Measurements from ENCODE around the gene ATAD5. TPM values are rescaled to one million over a fixed set of nuclear protein-coding genes. Genes with fewer than 3 reads are reported as not detected.

The ATAD5 gene
- polyA plus RNA-seq, 1 of the 3 experiments (the other 2 are of a cell fraction): 0.66 TPM

DNA sequence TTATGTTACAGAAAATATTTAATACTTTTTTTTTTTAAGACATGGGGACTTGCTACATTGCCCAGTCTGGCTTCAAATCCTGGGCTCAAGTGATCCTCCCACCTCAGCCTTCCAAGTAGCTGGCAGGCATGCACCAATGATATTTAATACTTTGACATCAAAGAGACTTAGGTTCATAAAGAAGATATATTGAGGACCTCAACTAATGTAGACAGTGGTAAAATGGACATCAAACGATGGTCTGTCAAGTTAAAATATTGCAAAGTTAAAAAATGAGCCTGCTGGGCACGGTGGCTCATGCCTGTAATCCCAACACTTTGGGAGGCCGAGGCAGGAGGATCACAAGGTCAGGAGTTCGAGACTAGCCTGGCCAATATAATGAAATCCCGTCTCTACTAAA is 65.5 kb downstream of the ATAD5 start:
- no peaks in the 10 kb centered on the region for H3K27me3 ChIP-seq (ENCODE audit: insufficient read depth)
- TF ChIP-seq, protein P1, sequence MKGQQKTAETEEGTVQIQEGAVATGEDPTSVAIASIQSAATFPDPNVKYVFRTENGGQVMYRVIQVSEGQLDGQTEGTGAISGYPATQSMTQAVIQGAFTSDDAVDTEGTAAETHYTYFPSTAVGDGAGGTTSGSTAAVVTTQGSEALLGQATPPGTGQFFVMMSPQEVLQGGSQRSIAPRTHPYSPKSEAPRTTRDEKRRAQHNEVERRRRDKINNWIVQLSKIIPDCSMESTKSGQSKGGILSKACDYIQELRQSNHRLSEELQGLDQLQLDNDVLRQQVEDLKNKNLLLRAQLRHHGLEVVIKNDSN (IDR thresholded peaks at IDR 0.05; ENCODE audit: borderline replicate concordance, low read depth): no peak
- TF ChIP-seq SIN3A (IDR thresholded peaks at IDR 0.05; ENCODE audit: borderline replicate concordance, low read depth, low read length) (no peak), CHD2 (IDR thresholded peaks at IDR 0.05; ENCODE audit: low read length, partially characterized antibody) (no peak), NFIC (IDR thresholded peaks at IDR 0.05; ENCODE audit: borderline replicate concordance) (no peak), FOXJ3 (CRISPR knock-in tag; IDR thresholded peaks at IDR 0.05) (no peak), RCOR1 (IDR thresholded peaks at IDR 0.05; ENCODE audit: low read length) (no peak), GABPA (IDR thresholded peaks at IDR 0.05; ENCODE audit: low read depth) (no peak), EZH2phosphoT487 (IDR thresholded peaks at IDR 0.05; ENCODE audit: borderline replicate concordance, low read depth) (no peak)
- TF ChIP-seq, protein P2, sequence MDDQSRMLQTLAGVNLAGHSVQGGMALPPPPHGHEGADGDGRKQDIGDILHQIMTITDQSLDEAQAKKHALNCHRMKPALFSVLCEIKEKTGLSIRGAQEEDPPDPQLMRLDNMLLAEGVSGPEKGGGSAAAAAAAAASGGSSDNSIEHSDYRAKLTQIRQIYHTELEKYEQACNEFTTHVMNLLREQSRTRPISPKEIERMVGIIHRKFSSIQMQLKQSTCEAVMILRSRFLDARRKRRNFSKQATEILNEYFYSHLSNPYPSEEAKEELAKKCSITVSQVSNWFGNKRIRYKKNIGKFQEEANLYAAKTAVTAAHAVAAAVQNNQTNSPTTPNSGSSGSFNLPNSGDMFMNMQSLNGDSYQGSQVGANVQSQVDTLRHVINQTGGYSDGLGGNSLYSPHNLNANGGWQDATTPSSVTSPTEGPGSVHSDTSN (IDR thresholded peaks at IDR 0.05): no peak
- TF ChIP-seq, protein P3, sequence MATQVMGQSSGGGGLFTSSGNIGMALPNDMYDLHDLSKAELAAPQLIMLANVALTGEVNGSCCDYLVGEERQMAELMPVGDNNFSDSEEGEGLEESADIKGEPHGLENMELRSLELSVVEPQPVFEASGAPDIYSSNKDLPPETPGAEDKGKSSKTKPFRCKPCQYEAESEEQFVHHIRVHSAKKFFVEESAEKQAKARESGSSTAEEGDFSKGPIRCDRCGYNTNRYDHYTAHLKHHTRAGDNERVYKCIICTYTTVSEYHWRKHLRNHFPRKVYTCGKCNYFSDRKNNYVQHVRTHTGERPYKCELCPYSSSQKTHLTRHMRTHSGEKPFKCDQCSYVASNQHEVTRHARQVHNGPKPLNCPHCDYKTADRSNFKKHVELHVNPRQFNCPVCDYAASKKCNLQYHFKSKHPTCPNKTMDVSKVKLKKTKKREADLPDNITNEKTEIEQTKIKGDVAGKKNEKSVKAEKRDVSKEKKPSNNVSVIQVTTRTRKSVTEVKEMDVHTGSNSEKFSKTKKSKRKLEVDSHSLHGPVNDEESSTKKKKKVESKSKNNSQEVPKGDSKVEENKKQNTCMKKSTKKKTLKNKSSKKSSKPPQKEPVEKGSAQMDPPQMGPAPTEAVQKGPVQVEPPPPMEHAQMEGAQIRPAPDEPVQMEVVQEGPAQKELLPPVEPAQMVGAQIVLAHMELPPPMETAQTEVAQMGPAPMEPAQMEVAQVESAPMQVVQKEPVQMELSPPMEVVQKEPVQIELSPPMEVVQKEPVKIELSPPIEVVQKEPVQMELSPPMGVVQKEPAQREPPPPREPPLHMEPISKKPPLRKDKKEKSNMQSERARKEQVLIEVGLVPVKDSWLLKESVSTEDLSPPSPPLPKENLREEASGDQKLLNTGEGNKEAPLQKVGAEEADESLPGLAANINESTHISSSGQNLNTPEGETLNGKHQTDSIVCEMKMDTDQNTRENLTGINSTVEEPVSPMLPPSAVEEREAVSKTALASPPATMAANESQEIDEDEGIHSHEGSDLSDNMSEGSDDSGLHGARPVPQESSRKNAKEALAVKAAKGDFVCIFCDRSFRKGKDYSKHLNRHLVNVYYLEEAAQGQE (IDR thresholded peaks at IDR 0.05; ENCODE audit: low read depth, low read length): no peak
- CTCF ChIA-PET: no interaction called here
- no peaks in the 10 kb centered on the region for H3K4me1 ChIP-seq (ENCODE audit: control insufficient read depth in 1 of 2, insufficient read depth in 2 of 2, low read depth in 1 of 2, low read length in 1 of 2)
- H3K79me2 ChIP-seq (ENCODE audit: insufficient read depth): peaks cover 28% of the 10 kb centered on the region
- no peak for DNase-seq
- H3K9me2 ChIP-seq: no peaks in the 10 kb centered on the region
- H3K27ac ChIP-seq (ENCODE audit: low read depth in 2 of 2, low read length in 1 of 2): no peak overlapping the region
- POLR2A ChIA-PET: no interaction called here
- H3K9me3 ChIP-seq: no peaks in the 10 kb centered on the region
- peaks cover 16% of the 10 kb centered on the region for H3F3A ChIP-seq (replicated peaks; ENCODE audit: insufficient read depth)
- no peak overlapping the region for H3K9ac ChIP-seq
- whole genome bisulfite sequencing (ENCODE audit: low lambda C conversion rate): 95% methylated on average over 5 of the region's 5 CpGs
- no peaks in the 10 kb centered on the region for H4K20me1 ChIP-seq (ENCODE audit: insufficient read depth)
- H3K4me3 ChIP-seq (ENCODE audit: low read depth in 2 of 2, low read length in 1 of 2): no peak overlapping the region
- no peak overlapping the region for H3K4me2 ChIP-seq
- peaks cover 33 to 48% of the 10 kb centered on the region in 2 experiments for H3K36me3 ChIP-seq (replicated peaks in 1 of 2; ENCODE audit: control insufficient read depth in 1 of 2, insufficient read depth in 2 of 2, low read length in 1 of 2)
- H2AFZ ChIP-seq (ENCODE audit: low read depth): no peak overlapping the region

DNA sequence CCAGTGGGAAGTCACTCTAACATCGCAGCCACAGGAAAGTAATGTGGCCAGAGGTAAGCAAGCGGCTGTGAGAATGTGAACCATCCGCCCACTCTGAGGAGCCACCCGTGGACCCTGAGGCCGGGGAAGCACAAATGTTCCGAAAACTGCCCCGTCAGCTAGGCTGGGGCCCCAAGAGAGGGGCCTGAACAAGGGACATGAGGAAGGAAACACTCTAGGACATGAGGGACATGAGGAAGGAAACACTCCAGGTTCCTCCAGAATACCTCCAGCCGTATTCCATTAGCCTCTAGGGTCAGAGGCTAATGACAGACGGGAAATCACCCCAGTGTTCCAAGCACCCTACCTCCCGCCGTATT is 74.0 kb downstream of the ATAD5 start:
- H3K4me3 ChIP-seq (ENCODE audit: low read depth in 2 of 2, low read length in 1 of 2): peak overlapping the region; percentile 79 to 100
- peak overlapping the region; percentile 8 to 70; a peak in 2 of 4 replicates for H3K27ac ChIP-seq (ENCODE audit: low read depth in 2 of 2, low read length in 1 of 2)
- POLR2A ChIA-PET: no interaction called here
- DNase-seq: peak; percentile 43
- no peaks in the 10 kb centered on the region for H3K27me3 ChIP-seq (ENCODE audit: insufficient read depth)
- H3K4me1 ChIP-seq (ENCODE audit: control insufficient read depth in 1 of 2, insufficient read depth in 2 of 2, low read depth in 1 of 2, low read length in 1 of 2): peaks cover 0 to 7% of the 10 kb centered on the region in 2 experiments; a peak in 2 of 4 replicates
- 3% methylated on average over 10 of the region's 11 CpGs for WGBS (ENCODE audit: low lambda C conversion rate)
- CTCF ChIA-PET: interaction anchor here (0.7 kb wide), 2 partner anchors 361 to 472 kb away, joined by 3 read pairs; no protein-coding TSS in a partner anchor
- H4K20me1 ChIP-seq (ENCODE audit: insufficient read depth): no peaks in the 10 kb centered on the region
- H2AFZ ChIP-seq (ENCODE audit: low read depth): peak overlapping the region; percentile 96
- peak overlapping the region; percentile 98 for H3K4me2 ChIP-seq
- no peaks in the 10 kb centered on the region for H3K9me2 ChIP-seq
- H3K36me3 ChIP-seq (replicated peaks in 1 of 2; ENCODE audit: control insufficient read depth in 1 of 2, insufficient read depth in 2 of 2, low read length in 1 of 2): peaks cover 20 to 29% of the 10 kb centered on the region in 2 experiments
- H3F3A ChIP-seq (replicated peaks; ENCODE audit: insufficient read depth): peaks cover 7% of the 10 kb centered on the region
- peak overlapping the region; percentile 92 for H3K9ac ChIP-seq
- peaks cover 58% of the 10 kb centered on the region for H3K79me2 ChIP-seq (ENCODE audit: insufficient read depth)
- H3K9me3 ChIP-seq: no peaks in the 10 kb centered on the region
- TF ChIP-seq TEAD4 (IDR thresholded peaks at IDR 0.05; ENCODE audit: borderline replicate concordance, insufficient read depth) (no peak), EZH2phosphoT487 (IDR thresholded peaks at IDR 0.05; ENCODE audit: borderline replicate concordance, low read depth) (no peak), YY1 (IDR thresholded peaks at IDR 0.05; ENCODE audit: low read depth) (no peak), MEF2A (IDR thresholded peaks at IDR 0.05; ENCODE audit: borderline replicate concordance, low read depth) (no peak), SIN3A (IDR thresholded peaks at IDR 0.05; ENCODE audit: borderline replicate concordance, low read depth, low read length) (no peak), ELF1 (IDR thresholded peaks at IDR 0.05) (no peak), JUND (IDR thresholded peaks at IDR 0.05) (no peak)
- TF ChIP-seq, protein P4, sequence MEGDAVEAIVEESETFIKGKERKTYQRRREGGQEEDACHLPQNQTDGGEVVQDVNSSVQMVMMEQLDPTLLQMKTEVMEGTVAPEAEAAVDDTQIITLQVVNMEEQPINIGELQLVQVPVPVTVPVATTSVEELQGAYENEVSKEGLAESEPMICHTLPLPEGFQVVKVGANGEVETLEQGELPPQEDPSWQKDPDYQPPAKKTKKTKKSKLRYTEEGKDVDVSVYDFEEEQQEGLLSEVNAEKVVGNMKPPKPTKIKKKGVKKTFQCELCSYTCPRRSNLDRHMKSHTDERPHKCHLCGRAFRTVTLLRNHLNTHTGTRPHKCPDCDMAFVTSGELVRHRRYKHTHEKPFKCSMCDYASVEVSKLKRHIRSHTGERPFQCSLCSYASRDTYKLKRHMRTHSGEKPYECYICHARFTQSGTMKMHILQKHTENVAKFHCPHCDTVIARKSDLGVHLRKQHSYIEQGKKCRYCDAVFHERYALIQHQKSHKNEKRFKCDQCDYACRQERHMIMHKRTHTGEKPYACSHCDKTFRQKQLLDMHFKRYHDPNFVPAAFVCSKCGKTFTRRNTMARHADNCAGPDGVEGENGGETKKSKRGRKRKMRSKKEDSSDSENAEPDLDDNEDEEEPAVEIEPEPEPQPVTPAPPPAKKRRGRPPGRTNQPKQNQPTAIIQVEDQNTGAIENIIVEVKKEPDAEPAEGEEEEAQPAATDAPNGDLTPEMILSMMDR (IDR thresholded peaks at IDR 0.05): no peak
- TF ChIP-seq, protein P5, sequence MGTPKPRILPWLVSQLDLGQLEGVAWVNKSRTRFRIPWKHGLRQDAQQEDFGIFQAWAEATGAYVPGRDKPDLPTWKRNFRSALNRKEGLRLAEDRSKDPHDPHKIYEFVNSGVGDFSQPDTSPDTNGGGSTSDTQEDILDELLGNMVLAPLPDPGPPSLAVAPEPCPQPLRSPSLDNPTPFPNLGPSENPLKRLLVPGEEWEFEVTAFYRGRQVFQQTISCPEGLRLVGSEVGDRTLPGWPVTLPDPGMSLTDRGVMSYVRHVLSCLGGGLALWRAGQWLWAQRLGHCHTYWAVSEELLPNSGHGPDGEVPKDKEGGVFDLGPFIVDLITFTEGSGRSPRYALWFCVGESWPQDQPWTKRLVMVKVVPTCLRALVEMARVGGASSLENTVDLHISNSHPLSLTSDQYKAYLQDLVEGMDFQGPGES (IDR thresholded peaks at IDR 0.05; ENCODE audit: low read depth, low read length): no peak
- TF ChIP-seq, protein P6, sequence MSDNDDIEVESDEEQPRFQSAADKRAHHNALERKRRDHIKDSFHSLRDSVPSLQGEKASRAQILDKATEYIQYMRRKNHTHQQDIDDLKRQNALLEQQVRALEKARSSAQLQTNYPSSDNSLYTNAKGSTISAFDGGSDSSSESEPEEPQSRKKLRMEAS (IDR thresholded peaks at IDR 0.05; ENCODE audit: low read depth): no peak
- TF ChIP-seq, protein P1 (IDR thresholded peaks at IDR 0.05; ENCODE audit: borderline replicate concordance, low read depth): no peak

All from SK-N-SH (cell line).